T-helper 17 cell (primary cell): ENCODE results near the gene C1orf105. TPM values are rescaled to one million over a fixed set of nuclear protein-coding genes. Genes with fewer than 3 reads are reported as not detected.

Experiments used
- ATAC-seq: fragments of 150-1000 bp; cut with Tn5 transposase; 2 replicates; pipeline ENCODE4 v1.10.0; 2021; ENCODE audit warnings: mild to moderate bottlenecking, moderate library complexity
- DNase-seq, 3 donors: peaks; one replicate each; pipeline versions ENCODE4 v3.0.0 to v3.0.0-alpha.2; 2020 to 2021
- H3K9me3 ChIP-seq: one replicate; pipeline ENCODE4 v1.7.0; 2013; ENCODE audit warnings: low read length, mild to moderate bottlenecking; ENCODE audit not compliant: control insufficient read depth, poor library complexity, severe bottlenecking
- H3K27ac Mint-ChIP-seq: one replicate; pipeline ENCODE4 v1.8.0; 2022; ENCODE audit warnings: mild to moderate bottlenecking, moderate library complexity, mixed read lengths
- H3K27me3 Mint-ChIP-seq: one replicate; pipeline ENCODE4 v1.8.0; 2022; ENCODE audit warnings: mixed read lengths
- H3K36me3 Mint-ChIP-seq: one replicate; pipeline ENCODE4 v1.8.0; 2022; ENCODE audit warnings: low read depth, mixed read lengths
- H3K4me1 Mint-ChIP-seq: one replicate; pipeline ENCODE4 v1.8.0; 2022; ENCODE audit warnings: mild to moderate bottlenecking, mixed read lengths
- H3K4me3 Mint-ChIP-seq: one replicate; pipeline ENCODE4 v1.8.0; 2022; ENCODE audit warnings: mild to moderate bottlenecking, moderate library complexity, mixed read lengths
- total RNA-seq, 4 donors: library from RNA in 2 of 4; stranded (reverse) in 2 of 4; gene quantifications; one replicate each; pipeline ENCODE4 v1.2.3 and lab custom pipeline; 2022 to 2026

C1orf105 gene
- total RNA-seq, 2 donors from 2014 or later: not detected

DNA sequence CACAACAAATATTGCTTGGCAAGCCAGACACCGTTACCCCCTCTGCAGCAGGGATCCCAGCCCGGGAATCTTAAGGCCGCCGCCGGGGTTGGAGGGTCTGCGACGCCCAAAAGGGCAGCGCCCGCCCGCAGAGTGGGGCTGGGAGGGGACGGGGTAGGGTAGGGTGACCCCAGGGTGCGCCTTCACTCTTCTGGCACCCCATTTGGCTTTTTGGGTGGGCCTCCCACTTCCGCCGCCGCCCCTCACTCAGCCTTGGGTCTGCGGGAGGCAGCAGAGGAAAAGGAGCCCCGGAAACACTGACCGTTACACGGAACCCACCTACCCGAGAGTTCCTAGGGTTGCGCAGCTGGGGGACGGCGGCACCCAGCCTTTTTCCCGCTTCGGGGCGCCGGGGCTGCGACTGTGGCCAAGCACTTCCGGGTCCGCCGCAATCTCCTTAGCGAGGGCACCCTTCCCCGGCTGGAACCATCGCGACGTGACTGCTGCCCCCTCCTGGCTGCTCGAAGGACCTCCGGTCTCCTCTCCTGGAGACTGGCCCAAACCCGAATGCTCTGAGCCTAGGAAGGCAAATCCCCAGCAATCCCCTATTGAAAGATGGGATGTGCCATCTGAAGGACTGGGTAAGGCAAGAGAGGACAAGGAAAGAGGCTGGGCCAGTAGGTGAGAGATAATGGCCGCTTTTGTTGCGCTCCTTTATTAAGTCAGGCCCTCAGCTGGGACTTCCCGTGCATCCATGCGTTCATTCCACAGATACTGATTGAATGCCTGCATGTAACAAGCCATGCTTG lies 23.4 kb downstream of the C1orf105 start, which contains the start of gene PIGC:
Gene PIGC (minus strand): TSS at position 404 of the 788 bp plus-strand sequence. CDS start 1,447 bp downstream, outside the sequence.
- H3K36me3 Mint-ChIP-seq: peaks cover 6% of the 10 kb centered on the region
- H3K9me3 ChIP-seq: no peaks in the 10 kb centered on the region
- ATAC-seq (peak; percentile 100), DNase-seq (peak; percentile 82 to 89 (median 83))
- no peaks in the 10 kb centered on the region for H3K27me3 Mint-ChIP-seq
- peak within 1 kb of the TSS; percentile 95 for H3K4me3 Mint-ChIP-seq
- H3K4me1 Mint-ChIP-seq: peaks cover 37% of the 10 kb centered on the region
- H3K27ac Mint-ChIP-seq: peak within 1 kb of the TSS; percentile 96

- no peaks in the 10 kb centered on the region for H3K9me3 ChIP-seq
- Mint-ChIP-seq H3K36me3 (peaks cover 5% of the 10 kb centered on the region), H3K27me3 (no peaks in the 10 kb centered on the region), H3K27ac (peak overlapping the region; percentile 3), H3K4me3 (no peak overlapping the region), H3K4me1 (peaks cover 41% of the 10 kb centered on the region)
- no peak for DNase-seq
- ATAC-seq: no peak
These were observed 26.1 kb downstream of the C1orf105 start for GRCh38 chr1:172446547-172446946.

- Mint-ChIP-seq H3K4me3 (no peak overlapping the region), H3K27ac (no peak overlapping the region), H3K4me1 (peaks cover 33% of the 10 kb centered on the region), H3K36me3 (peaks cover 2% of the 10 kb centered on the region), H3K27me3 (no peaks in the 10 kb centered on the region)
- no peak for ATAC-seq
- H3K9me3 ChIP-seq: no peaks in the 10 kb centered on the region
- DNase-seq: no peak
These were observed 27.2 kb downstream of the C1orf105 start for GRCh38 chr1:172447641-172448040.

- ATAC-seq (no peak), DNase-seq (no peak)
- no peak overlapping the region for H3K4me3 Mint-ChIP-seq
These were observed 28.6 kb downstream of the C1orf105 start for GRCh38 chr1:172448995-172449584.

GRCh38 chr1:172449585-172450523 lies 29.4 kb downstream of the C1orf105 start:
- peaks cover 29% of the 10 kb centered on the region for H3K4me1 Mint-ChIP-seq
- peaks cover 2% of the 10 kb centered on the region for H3K36me3 Mint-ChIP-seq
- H3K4me3 Mint-ChIP-seq: peak overlapping the region; percentile 72
- no peaks in the 10 kb centered on the region for H3K9me3 ChIP-seq
- peaks cover 9% of the 10 kb centered on the region for H3K27me3 Mint-ChIP-seq
- ATAC-seq (peak; percentile 89), DNase-seq (peak in 1 of 3 donors; percentile 24)
- H3K27ac Mint-ChIP-seq: peak overlapping the region; percentile 83

More at GRCh38 chr1:172448995-172449584, 28.6 kb downstream of the C1orf105 start:
- H3K27me3 Mint-ChIP-seq: peaks cover under 1% of the 10 kb centered on the region
- peaks cover 2% of the 10 kb centered on the region for H3K36me3 Mint-ChIP-seq
- peaks cover 33% of the 10 kb centered on the region for H3K4me1 Mint-ChIP-seq
- peak overlapping the region; percentile 83 for H3K27ac Mint-ChIP-seq
- H3K9me3 ChIP-seq: no peaks in the 10 kb centered on the region

DNA sequence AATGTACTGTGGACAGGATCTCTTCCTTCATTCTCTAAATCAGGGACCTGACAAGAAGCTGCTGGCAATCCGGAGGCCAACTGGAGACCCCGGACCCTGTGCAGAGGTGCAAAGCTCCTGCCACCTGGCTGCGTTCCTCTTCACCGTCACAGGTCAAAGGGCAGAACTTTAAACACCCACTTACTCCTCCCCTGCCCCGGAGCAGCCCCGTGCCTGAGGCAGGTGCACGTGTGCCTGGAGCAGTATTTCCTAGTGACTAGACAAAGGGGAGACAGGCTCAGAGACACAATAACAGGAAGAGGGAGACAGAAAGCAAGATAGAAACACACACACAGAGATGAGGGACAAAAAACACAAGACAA lies 30.0 kb downstream of the C1orf105 start:
- Mint-ChIP-seq H3K36me3 (peaks cover 2% of the 10 kb centered on the region), H3K27ac (peak overlapping the region; percentile 53), H3K27me3 (peaks cover 15% of the 10 kb centered on the region), H3K4me3 (peak overlapping the region; percentile 72), H3K4me1 (peaks cover 26% of the 10 kb centered on the region)
- ATAC-seq (peak; percentile 58), DNase-seq (no peak)
- H3K9me3 ChIP-seq: no peaks in the 10 kb centered on the region

DNA sequence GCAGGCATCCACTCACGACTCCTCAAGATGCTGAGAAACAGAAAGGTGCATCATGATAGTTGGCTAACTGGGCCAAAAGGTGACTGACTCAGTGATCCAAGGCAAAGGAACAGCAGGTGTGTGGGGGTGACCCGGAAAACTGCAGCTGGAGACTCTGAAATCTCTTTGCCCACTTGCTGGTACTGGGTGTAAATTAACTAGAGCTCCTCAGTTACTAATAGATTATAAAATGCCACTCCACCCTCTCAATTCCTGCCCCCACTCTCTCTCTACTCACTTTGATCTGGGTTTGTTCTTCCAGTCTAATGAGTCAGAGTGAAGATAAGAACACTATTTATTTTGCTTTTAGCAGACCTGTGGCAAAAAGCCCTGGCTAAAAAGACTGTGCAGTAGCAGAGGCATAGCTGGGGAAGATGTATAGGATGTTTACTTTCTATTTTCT lies 30.5 kb downstream of the C1orf105 start:
- no peak for DNase-seq
- peak; percentile 48 for ATAC-seq
- Mint-ChIP-seq H3K27ac (peak overlapping the region; percentile 53), H3K4me3 (peak overlapping the region; percentile 72), H3K27me3 (peaks cover 17% of the 10 kb centered on the region), H3K4me1 (peaks cover 25% of the 10 kb centered on the region), H3K36me3 (peaks cover 2% of the 10 kb centered on the region)
- no peaks in the 10 kb centered on the region for H3K9me3 ChIP-seq

DNA sequence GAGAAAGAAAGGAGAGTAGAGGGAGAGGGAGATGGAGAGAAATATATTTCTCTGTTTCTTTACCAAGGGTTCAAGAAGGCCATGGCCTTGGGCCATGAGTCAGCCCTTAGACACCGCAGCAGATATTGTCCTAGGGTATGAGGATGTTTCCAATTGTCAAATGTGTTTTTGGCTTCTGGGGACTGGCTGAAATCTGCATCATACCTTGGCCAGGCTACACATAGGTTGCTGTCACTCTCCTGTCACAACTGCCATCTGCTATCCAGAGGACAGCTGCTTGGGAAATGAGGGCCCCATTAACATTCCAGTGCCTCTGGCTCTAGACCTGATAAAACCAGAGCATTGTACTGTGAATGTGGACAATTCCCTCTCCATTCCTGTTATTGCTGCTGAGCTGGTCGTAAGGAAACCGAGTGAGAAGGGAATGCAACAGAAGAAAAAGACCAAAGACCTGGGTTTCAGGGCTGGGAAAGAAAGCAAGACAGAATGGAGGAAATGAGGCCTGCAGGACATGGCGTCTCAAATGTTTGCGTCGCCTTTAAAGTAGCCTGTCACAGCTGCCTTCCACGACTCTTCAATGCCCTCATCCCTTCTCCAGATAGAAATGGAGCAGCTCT lies 32.2 kb downstream of the C1orf105 start:
- no peak for DNase-seq
- ATAC-seq: no peak
- H3K9me3 ChIP-seq: no peaks in the 10 kb centered on the region
- H3K36me3 Mint-ChIP-seq: peaks cover 7% of the 10 kb centered on the region
- H3K4me1 Mint-ChIP-seq: peaks cover 25% of the 10 kb centered on the region
- H3K27ac Mint-ChIP-seq: no peak overlapping the region
- no peak overlapping the region for H3K4me3 Mint-ChIP-seq
- peaks cover 28% of the 10 kb centered on the region for H3K27me3 Mint-ChIP-seq

DNA sequence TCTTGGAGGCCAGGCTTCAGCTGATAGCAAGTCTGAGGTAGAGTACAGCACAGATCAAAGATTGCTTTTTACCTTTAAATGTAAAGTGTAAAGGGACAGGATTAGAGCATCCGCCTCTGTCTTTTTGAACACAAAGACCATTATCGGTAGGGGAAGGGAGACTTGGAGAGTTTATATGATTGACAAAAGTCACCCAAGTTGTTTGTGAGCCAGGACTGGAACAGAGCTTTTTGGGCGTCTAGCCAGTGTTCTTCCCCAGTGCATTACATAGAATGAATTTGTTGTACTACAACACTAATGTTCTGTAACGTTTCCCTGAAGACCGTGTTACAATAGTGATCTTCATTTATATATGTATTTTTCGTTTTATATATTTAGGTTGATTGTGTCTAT lies 32.7 kb downstream of the C1orf105 start:
- Mint-ChIP-seq H3K4me3 (no peak overlapping the region), H3K36me3 (peaks cover 7% of the 10 kb centered on the region), H3K27me3 (peaks cover 33% of the 10 kb centered on the region), H3K4me1 (peaks cover 25% of the 10 kb centered on the region), H3K27ac (no peak overlapping the region)
- ATAC-seq (no peak), DNase-seq (no peak)
- H3K9me3 ChIP-seq: no peaks in the 10 kb centered on the region

DNA sequence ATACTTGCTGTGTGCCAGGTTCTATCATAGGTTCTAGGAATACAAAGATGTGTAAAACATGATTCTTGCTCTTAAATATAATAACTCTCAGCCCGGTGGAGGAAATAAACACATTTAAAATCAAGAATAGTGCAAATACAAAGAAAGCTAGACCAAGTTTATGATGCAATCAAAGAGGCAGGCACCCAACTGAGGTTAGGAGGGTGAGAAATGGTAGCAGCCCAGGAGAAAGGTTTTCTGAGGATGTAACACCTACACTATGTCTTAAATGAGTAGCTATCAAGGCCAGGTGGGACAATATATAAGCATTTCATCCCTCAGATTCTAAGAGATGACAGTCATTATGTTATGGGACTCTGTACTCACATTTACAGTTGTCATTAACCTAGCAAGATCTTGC lies 33.1 kb downstream of the C1orf105 start:
- H3K4me1 Mint-ChIP-seq: peaks cover 25% of the 10 kb centered on the region
- ATAC-seq (no peak), DNase-seq (no peak)
- H3K4me3 Mint-ChIP-seq: no peak overlapping the region
- H3K27me3 Mint-ChIP-seq: peaks cover 33% of the 10 kb centered on the region
- H3K36me3 Mint-ChIP-seq: peaks cover 7% of the 10 kb centered on the region
- H3K27ac Mint-ChIP-seq: no peak overlapping the region
- H3K9me3 ChIP-seq: no peaks in the 10 kb centered on the region

DNA sequence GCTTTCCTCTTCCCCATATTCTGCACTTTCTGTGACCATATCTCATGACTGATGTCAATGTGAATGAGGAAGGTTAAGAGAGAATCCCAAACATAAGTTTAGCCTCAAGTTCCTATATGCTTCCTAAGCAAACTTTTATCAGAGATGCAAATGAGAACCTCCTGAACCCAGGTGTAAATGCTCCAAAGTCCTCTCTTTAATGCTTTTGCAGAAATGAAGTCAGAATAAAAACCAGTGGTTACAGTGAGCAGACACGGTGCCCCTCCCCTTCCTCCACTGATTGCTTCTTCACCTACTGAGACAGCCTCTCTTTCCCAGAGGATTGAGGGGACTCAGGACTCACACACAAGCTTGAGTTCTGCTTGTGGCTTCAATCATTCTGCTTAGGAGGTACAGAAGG lies 35.0 kb downstream of the C1orf105 start:
- ATAC-seq: no peak
- H3K4me3 Mint-ChIP-seq: no peak overlapping the region
- peaks cover 12% of the 10 kb centered on the region for H3K4me1 Mint-ChIP-seq
- H3K36me3 Mint-ChIP-seq: peaks cover 4% of the 10 kb centered on the region
- peaks cover 38% of the 10 kb centered on the region for H3K27me3 Mint-ChIP-seq
- H3K27ac Mint-ChIP-seq: no peak overlapping the region
- H3K9me3 ChIP-seq: no peaks in the 10 kb centered on the region
- DNase-seq: no peak

DNA sequence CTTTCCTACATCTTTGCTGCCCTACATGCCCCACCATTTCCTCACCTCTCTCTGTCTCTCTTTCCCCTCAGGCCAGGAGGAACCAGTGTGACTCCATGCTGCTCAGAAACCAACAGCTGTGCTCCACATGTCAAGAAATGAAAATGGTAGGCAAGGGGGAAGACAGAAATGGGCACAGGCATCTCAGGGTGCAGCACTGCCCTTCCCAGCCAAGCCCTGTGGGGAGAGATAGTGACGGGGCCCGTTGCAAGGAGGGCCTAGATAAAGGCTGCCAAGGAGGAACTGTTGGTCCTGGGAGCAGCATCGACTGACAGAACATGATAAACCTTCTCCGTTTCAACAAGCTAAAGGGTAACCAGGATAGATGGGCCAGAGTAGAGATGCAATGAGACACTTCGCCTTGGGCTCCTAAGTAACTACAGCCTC lies 35.9 kb downstream of the C1orf105 start:
- H3K9me3 ChIP-seq: no peaks in the 10 kb centered on the region
- Mint-ChIP-seq H3K4me1 (peaks cover 5% of the 10 kb centered on the region), H3K4me3 (no peak overlapping the region), H3K36me3 (peaks cover 4% of the 10 kb centered on the region), H3K27ac (no peak overlapping the region), H3K27me3 (peaks cover 38% of the 10 kb centered on the region)
- DNase-seq: no peak
- ATAC-seq: no peak
